ENCODE results near the gene SMAD4.

- TF ChIP-seq, protein P1, sequence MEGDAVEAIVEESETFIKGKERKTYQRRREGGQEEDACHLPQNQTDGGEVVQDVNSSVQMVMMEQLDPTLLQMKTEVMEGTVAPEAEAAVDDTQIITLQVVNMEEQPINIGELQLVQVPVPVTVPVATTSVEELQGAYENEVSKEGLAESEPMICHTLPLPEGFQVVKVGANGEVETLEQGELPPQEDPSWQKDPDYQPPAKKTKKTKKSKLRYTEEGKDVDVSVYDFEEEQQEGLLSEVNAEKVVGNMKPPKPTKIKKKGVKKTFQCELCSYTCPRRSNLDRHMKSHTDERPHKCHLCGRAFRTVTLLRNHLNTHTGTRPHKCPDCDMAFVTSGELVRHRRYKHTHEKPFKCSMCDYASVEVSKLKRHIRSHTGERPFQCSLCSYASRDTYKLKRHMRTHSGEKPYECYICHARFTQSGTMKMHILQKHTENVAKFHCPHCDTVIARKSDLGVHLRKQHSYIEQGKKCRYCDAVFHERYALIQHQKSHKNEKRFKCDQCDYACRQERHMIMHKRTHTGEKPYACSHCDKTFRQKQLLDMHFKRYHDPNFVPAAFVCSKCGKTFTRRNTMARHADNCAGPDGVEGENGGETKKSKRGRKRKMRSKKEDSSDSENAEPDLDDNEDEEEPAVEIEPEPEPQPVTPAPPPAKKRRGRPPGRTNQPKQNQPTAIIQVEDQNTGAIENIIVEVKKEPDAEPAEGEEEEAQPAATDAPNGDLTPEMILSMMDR (IDR thresholded peaks at IDR 0.05; ENCODE audit: control extremely low read depth in 1 of 3, insufficient read depth in 1 of 3, low read depth in 1 of 3, low read length in 3 of 3): no peak
- TF ChIP-seq POLR2A (IDR thresholded peaks at IDR 0.05; ENCODE audit: control extremely low read depth in 1 of 2, low read depth in 2 of 2, low read length in 2 of 2) (no peak), MAFK (IDR thresholded peaks at IDR 0.05; ENCODE audit: low read depth, low read length) (no peak), POLR2AphosphoS5 (IDR thresholded peaks at IDR 0.05; ENCODE audit: low read depth, low read length) (no peak), CEBPB (IDR thresholded peaks at IDR 0.05; ENCODE audit: low read depth, low read length) (no peak), JUN (IDR thresholded peaks at IDR 0.05; ENCODE audit: low read depth, low read length) (no peak), EZH2 (IDR thresholded peaks at IDR 0.05; ENCODE audit: low read depth, low read length, severe bottlenecking) (no peak)
These were observed 47.2 kb downstream of the SMAD4 start for GRCh38 chr18:51077217-51077616.

All from H1 (cell line).